Measurements from ENCODE around the gene SENP5.

SENP5 gene

DNA sequence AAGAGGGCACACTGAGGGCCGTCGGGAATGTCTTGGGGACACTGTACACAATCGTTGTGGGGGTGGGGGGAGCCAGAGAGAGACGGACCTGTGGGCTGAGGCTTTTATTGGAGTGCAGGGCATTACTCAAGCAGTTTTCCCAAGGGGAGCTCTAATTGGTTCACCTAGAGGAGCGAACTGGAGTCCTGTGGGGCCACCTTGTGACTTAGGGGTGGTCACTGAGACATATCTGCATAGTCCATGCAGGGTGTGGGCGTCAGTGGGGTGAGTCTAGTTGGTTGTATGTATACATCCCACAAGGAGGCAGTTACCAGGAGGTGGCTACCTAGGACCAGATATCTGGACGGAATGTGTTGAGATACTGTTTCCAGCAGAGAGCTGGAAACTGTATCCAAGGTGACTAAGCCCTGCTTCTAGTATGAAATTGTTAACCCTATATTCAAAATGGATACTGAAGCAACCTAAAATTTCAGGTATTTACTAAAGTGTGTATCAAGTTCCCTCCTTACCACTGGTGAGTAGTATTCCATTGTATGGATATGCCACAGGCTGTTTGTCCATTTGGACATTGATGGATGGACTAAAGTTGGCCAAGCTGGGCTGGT, 103.5 kb downstream of the SENP5 start:
- no peak overlapping the region for H3K27ac ChIP-seq (ENCODE audit: low read depth, low read length)
- H3K9ac ChIP-seq (ENCODE audit: low read length), result no peak overlapping the region
- no peak overlapping the region for H3K4me3 ChIP-seq (ENCODE audit: low read depth in 1 of 2, low read length in 2 of 2)
- no peaks in the 10 kb centered on the region for H3K9me3 ChIP-seq (ENCODE audit: low read length)
- H3K27me3 ChIP-seq (ENCODE audit: control insufficient read depth in 1 of 2, insufficient read depth in 2 of 2, low read length in 2 of 2), result no peaks in the 10 kb centered on the region
- no peaks in the 10 kb centered on the region for H3K36me3 ChIP-seq (ENCODE audit: insufficient read depth, low read length)
- peaks cover 9% of the 10 kb centered on the region for H3K4me1 ChIP-seq (ENCODE audit: insufficient read depth, low read length)

DNA sequence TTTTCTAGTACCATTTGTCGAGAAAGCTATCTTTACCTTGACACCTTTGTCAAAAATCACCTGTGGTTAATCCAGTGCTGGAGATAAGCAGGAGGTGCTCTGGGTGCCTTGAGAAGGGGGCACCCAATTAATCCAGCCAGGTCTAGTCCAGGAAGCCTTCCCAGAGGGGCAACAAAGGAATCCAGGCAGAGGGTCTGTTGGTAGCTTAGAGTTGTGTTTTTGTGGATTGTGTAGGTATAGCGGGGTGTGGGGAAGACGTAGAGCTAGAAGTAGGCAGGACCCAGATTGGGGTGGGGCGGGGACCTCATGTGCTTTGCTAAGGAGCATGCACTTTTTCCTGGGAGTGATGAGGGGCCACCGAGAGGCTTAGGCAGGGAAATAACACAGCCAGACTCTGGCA, 106.9 kb downstream of the SENP5 start:
- Histone ChIP-seq H3K27ac (ENCODE audit: low read depth, low read length) (no peak overlapping the region), H3K27me3 (ENCODE audit: control insufficient read depth in 1 of 2, insufficient read depth in 2 of 2, low read length in 2 of 2) (no peaks in the 10 kb centered on the region), H3K4me1 (ENCODE audit: insufficient read depth, low read length) (peaks cover 6% of the 10 kb centered on the region), H3K4me3 (ENCODE audit: low read depth in 1 of 2, low read length in 2 of 2) (no peak overlapping the region), H3K9ac (ENCODE audit: low read length) (no peak overlapping the region), H3K9me3 (ENCODE audit: low read length) (no peaks in the 10 kb centered on the region), H3K36me3 (ENCODE audit: insufficient read depth, low read length) (no peaks in the 10 kb centered on the region)

DNA sequence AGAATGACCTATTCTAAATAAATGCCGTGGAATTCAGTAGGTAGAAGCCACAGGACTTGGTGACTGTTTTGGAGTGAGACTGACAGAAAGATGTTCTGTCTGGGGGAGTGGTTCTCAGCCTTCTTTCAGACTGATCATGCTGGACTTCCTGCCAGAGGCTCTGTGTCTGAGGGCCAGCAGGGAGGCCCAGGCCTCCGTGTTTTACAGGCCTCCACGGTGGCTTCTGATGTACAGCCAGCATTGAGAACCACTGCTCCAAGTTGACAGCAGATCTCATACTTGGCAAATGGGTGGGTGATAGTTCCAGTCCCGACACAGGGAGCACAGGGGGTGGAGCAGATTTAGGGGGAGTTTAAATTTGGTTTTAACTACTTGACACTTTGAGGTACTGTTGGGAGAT, 107.6 kb downstream of the SENP5 start:
- Histone ChIP-seq H3K36me3 (ENCODE audit: insufficient read depth, low read length) (no peaks in the 10 kb centered on the region), H3K27ac (ENCODE audit: low read depth, low read length) (no peak overlapping the region), H3K4me1 (ENCODE audit: insufficient read depth, low read length) (peaks cover 6% of the 10 kb centered on the region), H3K4me3 (ENCODE audit: low read depth in 1 of 2, low read length in 2 of 2) (no peak overlapping the region), H3K27me3 (ENCODE audit: control insufficient read depth in 1 of 2, insufficient read depth in 2 of 2, low read length in 2 of 2) (no peaks in the 10 kb centered on the region), H3K9ac (ENCODE audit: low read length) (no peak overlapping the region), H3K9me3 (ENCODE audit: low read length) (no peaks in the 10 kb centered on the region)

DNA sequence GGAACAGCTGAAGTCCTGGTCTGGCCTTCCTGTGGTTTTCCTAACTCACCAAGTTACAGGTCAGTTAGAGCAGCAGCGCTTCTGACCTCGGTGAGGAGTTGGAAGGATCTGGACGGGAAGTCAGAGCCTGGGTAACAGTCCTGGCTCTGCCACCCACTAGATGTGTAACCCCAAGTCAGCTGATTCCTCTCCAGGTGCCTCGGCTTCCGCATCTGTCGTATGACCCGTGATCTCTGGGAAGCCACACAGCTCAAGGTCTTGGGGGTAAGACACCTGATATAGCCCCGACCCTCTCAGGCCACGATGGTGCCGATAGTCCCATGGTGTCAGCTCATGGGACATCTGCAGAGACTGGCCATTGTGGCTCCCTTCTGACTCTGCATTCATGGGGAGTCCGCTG, 109.2 kb downstream of the SENP5 start:
- Histone ChIP-seq H3K27ac (ENCODE audit: low read depth, low read length) (no peak overlapping the region), H3K27me3 (ENCODE audit: control insufficient read depth in 1 of 2, insufficient read depth in 2 of 2, low read length in 2 of 2) (no peaks in the 10 kb centered on the region), H3K36me3 (ENCODE audit: insufficient read depth, low read length) (no peaks in the 10 kb centered on the region), H3K9ac (ENCODE audit: low read length) (no peak overlapping the region), H3K9me3 (ENCODE audit: low read length) (no peaks in the 10 kb centered on the region), H3K4me1 (ENCODE audit: insufficient read depth, low read length) (peaks cover 6% of the 10 kb centered on the region), H3K4me3 (ENCODE audit: low read depth in 1 of 2, low read length in 2 of 2) (no peak overlapping the region)

DNA sequence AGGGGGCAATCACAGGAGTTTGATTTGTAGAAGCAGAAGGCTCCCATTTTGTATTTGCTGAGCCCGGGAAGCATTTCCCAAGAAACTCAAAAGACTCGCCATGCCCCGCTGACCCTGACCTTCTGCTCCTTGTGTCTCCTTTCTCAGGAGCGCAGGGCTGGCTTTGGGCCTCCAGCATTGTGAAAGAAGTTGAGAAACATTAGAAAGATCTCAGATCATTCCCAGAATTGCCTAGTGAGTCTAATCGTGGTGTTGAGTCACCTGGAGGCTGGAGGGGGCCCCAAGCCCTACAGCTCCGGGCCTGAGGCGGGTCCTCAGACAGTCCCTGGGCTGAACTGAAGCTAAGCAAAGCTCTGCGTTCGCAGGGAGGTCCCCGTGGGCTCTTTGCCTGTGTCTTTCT, 111.8 kb downstream of the SENP5 start:
- no peaks in the 10 kb centered on the region for H3K27me3 ChIP-seq (ENCODE audit: control insufficient read depth in 1 of 2, insufficient read depth in 2 of 2, low read length in 2 of 2)
- H3K9ac ChIP-seq (ENCODE audit: low read length), result no peak overlapping the region
- H3K27ac ChIP-seq (ENCODE audit: low read depth, low read length), result no peak overlapping the region
- no peaks in the 10 kb centered on the region for H3K9me3 ChIP-seq (ENCODE audit: low read length)
- peaks cover 6% of the 10 kb centered on the region for H3K4me1 ChIP-seq (ENCODE audit: insufficient read depth, low read length)
- no peak overlapping the region for H3K4me3 ChIP-seq (ENCODE audit: low read depth in 1 of 2, low read length in 2 of 2)
- no peaks in the 10 kb centered on the region for H3K36me3 ChIP-seq (ENCODE audit: insufficient read depth, low read length)

DNA sequence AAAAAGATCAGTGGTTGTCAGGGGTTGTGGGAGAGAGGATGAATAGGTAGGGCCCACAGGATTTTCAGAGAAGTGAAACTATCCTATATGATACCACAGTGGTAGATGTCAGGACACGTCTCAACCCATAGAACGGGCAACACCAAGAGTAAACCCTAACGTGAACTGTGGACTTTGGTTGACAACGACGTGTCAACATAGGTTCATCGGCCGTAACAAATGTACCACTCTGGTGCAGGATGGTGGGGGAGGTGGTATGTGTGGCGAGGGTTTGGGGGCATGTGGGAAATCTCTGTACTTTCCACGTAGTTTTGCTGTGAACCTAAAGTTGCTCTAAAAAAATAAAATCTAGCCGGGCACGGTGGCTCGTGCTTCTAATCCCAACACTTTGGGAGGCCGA, 113.9 kb downstream of the SENP5 start:
- H3K4me1 ChIP-seq (ENCODE audit: insufficient read depth, low read length), result peaks cover 6% of the 10 kb centered on the region
- H3K4me3 ChIP-seq (ENCODE audit: low read depth in 1 of 2, low read length in 2 of 2), result no peak overlapping the region
- no peak overlapping the region for H3K9ac ChIP-seq (ENCODE audit: low read length)
- no peaks in the 10 kb centered on the region for H3K36me3 ChIP-seq (ENCODE audit: insufficient read depth, low read length)
- no peak overlapping the region for H3K27ac ChIP-seq (ENCODE audit: low read depth, low read length)
- H3K9me3 ChIP-seq (ENCODE audit: low read length), result no peaks in the 10 kb centered on the region
- H3K27me3 ChIP-seq (ENCODE audit: control insufficient read depth in 1 of 2, insufficient read depth in 2 of 2, low read length in 2 of 2), result no peaks in the 10 kb centered on the region

DNA sequence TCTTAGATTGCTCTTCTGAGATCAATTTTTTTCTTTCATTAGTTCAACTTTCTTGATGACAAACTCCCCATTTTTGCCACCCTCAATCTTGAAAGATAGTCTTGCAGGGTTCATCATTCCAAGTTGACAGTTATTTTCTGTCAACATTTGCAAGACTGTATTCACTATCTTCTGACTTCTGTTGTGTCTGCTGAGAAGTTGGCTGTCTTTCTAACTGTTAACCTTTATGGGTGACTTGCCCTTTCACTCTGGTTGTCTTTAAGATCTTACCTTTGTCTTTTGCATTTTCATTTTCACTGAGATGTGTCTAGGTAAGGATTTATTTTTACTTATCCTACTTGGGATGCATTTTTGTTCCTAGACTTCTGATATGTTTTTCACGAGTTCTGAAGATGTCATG, 115.5 kb downstream of the SENP5 start:
- Histone ChIP-seq H3K36me3 (ENCODE audit: insufficient read depth, low read length) (no peaks in the 10 kb centered on the region), H3K9me3 (ENCODE audit: low read length) (no peaks in the 10 kb centered on the region), H3K4me1 (ENCODE audit: insufficient read depth, low read length) (peaks cover 6% of the 10 kb centered on the region), H3K4me3 (ENCODE audit: low read depth in 1 of 2, low read length in 2 of 2) (no peak overlapping the region), H3K27me3 (ENCODE audit: control insufficient read depth in 1 of 2, insufficient read depth in 2 of 2, low read length in 2 of 2) (no peaks in the 10 kb centered on the region), H3K27ac (ENCODE audit: low read depth, low read length) (no peak overlapping the region), H3K9ac (ENCODE audit: low read length) (no peak overlapping the region)

All from muscle layer of colon (tissue), 2 donors.